AG04449 (cell line): ENCODE results near the gene NPPB.
"Not testable (repeated sequence)": the region's sequence is repeated elsewhere in the genome, so short reads cannot be mapped to it uniquely, and the experiment has no call there.

ENCODE experiments used
- CTCF ChIA-PET: fragments of 350-600 bp; formaldehyde crosslinking; extraction: SDS; loops from one replicate; lab custom pipeline; 2021; ENCODE audit warnings: antibody characterized with exemption; lab: Yijun Ruan, JAX
- POLR2A ChIA-PET: fragments of 400-600, 350-600 bp; formaldehyde crosslinking; extraction: SDS; loops from one replicate; lab custom pipeline; 2020; ENCODE audit warnings: antibody characterized with exemption, inconsistent platforms; lab: Yijun Ruan, JAX
- DNase-seq: peaks from one replicate; pipeline ENCODE4 v3.0.0-alpha.2; 2010; ENCODE audit warnings: low read depth, low spot score
- H3K4me3 ChIP-seq: 2 replicates; pipeline ENCODE4 v1.5.1; 2011; ENCODE audit warnings: low read depth, mild to moderate bottlenecking, control low read depth, low read length
- CTCF ChIP-seq: IDR thresholded peaks from one replicate; pipeline ENCODE4 v1.5.1; 2011; ENCODE audit warnings: mild to moderate bottlenecking, moderate library complexity, low read length, control low read depth, inconsistent platforms; ENCODE audit not compliant: insufficient read depth; ENCODE audit errors: missing control alignments

Gene NPPB

GRCh38 chr1:11903210-11903609 lies 44.5 kb upstream of the NPPB start:
- no peak for DNase-seq
- CTCF ChIA-PET = interaction anchor here (2.1 kb wide), 1 partner anchor 11 kb away, joined by 5 read pairs; no protein-coding TSS in a partner anchor
- no peak overlapping the region for H3K4me3 ChIP-seq
- POLR2A ChIA-PET = no interaction called here
- no peak for TF ChIP-seq CTCF

DNA sequence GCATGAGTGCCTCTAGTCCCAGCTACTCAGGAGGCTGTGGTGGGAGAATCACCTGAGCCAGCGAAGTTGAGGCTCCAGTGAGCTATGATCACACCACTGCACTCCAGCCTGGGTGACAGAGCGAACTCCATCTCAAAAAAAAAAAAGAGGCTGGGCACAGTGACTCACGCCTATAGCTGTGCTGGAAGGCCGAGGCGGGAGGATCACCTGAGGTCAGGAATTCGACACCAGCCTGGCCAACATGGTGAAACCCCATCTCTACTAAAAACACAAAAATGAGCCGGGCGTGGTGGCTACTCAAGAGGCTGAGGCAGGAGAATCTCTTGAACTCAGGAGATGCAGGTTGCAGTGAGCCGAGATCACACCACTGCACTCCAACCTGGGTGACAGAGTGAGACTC lies 42.7 kb upstream of the NPPB start:
- H3K4me3 ChIP-seq, DNase-seq, POLR2A ChIA-PET: not testable (repeated sequence)
- CTCF ChIA-PET = interaction anchor here (1.3 kb wide), 1 partner anchor 64 kb away, joined by 3 read pairs; no protein-coding TSS in a partner anchor

DNA sequence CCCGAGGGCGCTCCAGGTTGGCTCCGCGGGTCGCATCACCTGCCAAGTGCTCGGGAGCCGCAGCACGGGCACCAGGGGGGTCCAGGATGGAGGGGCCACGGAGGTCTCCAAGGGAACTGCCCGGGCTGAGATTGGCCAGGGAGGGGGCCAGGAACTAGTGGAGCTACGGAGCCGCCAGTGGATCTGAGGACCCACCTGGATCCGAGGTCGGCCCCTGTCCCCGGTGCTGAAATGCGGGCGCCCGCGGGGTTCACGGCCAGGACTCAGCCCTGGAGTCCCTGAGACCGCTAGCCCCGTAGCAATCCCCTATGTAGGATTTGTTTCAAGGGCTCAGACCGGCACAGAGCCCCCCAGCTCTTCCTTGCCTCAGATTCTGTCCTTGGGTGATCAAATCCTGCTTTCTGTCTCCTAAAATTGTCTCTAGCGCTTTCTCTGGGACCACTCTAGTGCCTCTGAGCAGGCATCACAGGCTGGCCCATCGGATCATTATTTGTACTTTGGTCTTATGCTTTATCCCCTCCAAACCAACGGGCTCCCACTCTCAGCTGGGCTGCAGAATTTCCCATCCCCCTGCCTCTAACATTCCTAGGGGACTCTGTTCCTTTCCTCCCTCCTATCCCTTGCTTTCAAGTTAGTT lies 40.2 kb upstream of the NPPB start:
- DNase-seq = no peak
- H3K4me3 ChIP-seq = no peak overlapping the region
- ChIA-PET CTCF (interaction anchor here (0.8 to 1.0 kb wide), 3 partner anchors 9 to 61 kb away, joined by 3 read pairs; no protein-coding TSS in a partner anchor), POLR2A (interaction anchor here (1.4 kb wide), 1 partner anchor 9 kb away, joined by 6 read pairs; no protein-coding TSS in a partner anchor)
- no peak for TF ChIP-seq CTCF

GRCh38 chr1:11898086-11898785 lies 39.5 kb upstream of the NPPB start:
- CTCF ChIA-PET = interaction anchor here (0.8 kb wide), 1 partner anchor 10 kb away, joined by 3 read pairs; no protein-coding TSS in a partner anchor
- POLR2A ChIA-PET = interaction anchor here (1.4 kb wide), 1 partner anchor 10 kb away, joined by 6 read pairs; no protein-coding TSS in a partner anchor
- no peak for DNase-seq
- TF ChIP-seq CTCF = no peak
- H3K4me3 ChIP-seq = no peak overlapping the region

- H3K4me3 ChIP-seq, DNase-seq: not testable (repeated sequence)
- CTCF ChIA-PET = interaction anchor here (0.8 to 5.0 kb wide), 7 partner anchors 12 to 857 kb away, joined by 3 to 51 read pairs (median 4); no protein-coding TSS in a partner anchor
- POLR2A ChIA-PET = interaction anchor here (1.0 kb wide), 1 partner anchor 14 kb away, joined by 3 read pairs; no protein-coding TSS in a partner anchor
Measured at GRCh38 chr1:11894501-11894900, 35.8 kb upstream of the NPPB start.

DNA sequence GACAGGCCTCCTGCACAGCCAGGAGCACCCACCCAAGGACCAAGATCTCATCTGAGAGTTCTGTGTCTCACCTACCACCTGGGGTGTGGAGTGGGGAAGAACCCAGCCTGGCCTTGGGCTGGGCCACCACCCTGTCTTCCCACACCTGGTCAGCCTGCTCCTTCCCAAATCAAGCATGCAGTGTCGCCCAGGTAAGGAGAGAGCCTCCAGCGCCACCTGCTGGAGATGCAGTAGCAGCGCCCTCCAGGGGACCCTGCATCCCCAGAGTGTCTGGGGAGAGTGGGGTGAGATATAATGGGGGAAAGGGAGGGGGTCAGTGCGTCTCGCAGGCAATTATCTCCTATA lies 35.1 kb upstream of the NPPB start:
- H3K4me3 ChIP-seq = no peak overlapping the region
- CTCF ChIA-PET = interaction anchor here (1.2 to 5.0 kb wide), 12 partner anchors 11 to 856 kb away, joined by 3 to 51 read pairs (median 7); no protein-coding TSS in a partner anchor
- TF ChIP-seq CTCF = peak; percentile 92
- no peak for DNase-seq
- POLR2A ChIA-PET = no interaction called here

GRCh38 chr1:11891433-11892186 lies 32.9 kb upstream of the NPPB start:
- TF ChIP-seq CTCF = no peak
- no peak overlapping the region for H3K4me3 ChIP-seq
- ChIA-PET CTCF (interaction anchor here (0.9 to 5.0 kb wide), 7 partner anchors 11 to 854 kb away, joined by 3 to 51 read pairs (median 6); no protein-coding TSS in a partner anchor), POLR2A (no interaction called here)
- DNase-seq = no peak
